Sigmoid colon (tissue), 4 donors: ENCODE measurements around the gene ZBTB21.

Source experiments
- CTCF ChIP-seq, 4 experiments: fragments of 450-650 bp in 3 of 4; fragments of 200-600 bp in 1 of 4; IDR thresholded peaks; one replicate each; pipeline ENCODE4 v1.5.1; 2016 to 2019; ENCODE audit warnings: antibody characterized with exemption in 4 of 4, mild to moderate bottlenecking in 3 of 4, moderate library complexity in 2 of 4
- EP300 ChIP-seq, 4 donors: sonication (generic); formaldehyde crosslinking; IDR thresholded peaks; one replicate each; pipeline ENCODE4 v1.6.1; 2017; ENCODE audit warnings: antibody characterized with exemption in 4 of 4
- POLR2AphosphoS5 ChIP-seq, 4 donors: sonication (generic); formaldehyde crosslinking; IDR thresholded peaks; one replicate each; pipeline ENCODE4 v1.6.1; 2017; ENCODE audit warnings: antibody characterized with exemption in 4 of 4

GRCh38 chr21:41954654-41955499, 55.3 kb downstream of the ZBTB21 start:
- TF ChIP-seq CTCF (IDR thresholded peaks at IDR 0.05) (no peak), POLR2AphosphoS5 (IDR thresholded peaks at IDR 0.05) (no peak), EP300 (IDR thresholded peaks at IDR 0.05) (no peak)
